Measurements from ENCODE around the gene AUTS2. TPM values are rescaled to one million over a fixed set of nuclear protein-coding genes. Genes with fewer than 3 reads are reported as not detected.

The AUTS2 gene
- total RNA-seq, 1 experiment from 2014 or later, result 256 TPM

DNA sequence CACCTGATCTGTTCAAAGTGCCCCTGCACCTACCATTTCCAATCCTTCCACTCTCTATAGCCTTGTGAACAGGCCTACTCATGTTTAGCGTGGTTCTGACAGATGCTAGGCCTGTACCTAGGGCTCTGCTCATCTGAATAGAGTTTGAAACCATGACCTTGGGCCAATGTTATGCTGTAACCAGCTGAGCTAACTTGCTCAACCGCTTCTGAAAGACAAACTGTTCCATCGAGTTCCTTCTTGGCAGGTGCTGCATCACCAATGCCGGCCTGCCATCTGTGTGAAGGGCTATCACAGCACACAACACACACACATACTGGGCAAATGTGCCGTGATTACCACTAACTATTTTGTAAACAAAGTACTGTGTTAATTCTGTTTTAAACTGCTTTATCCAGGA, 1114.7 kb downstream of the AUTS2 start:
- H4K8ac ChIP-seq (replicated peaks; ENCODE audit: insufficient read length, low read depth, low read length), result no peak overlapping the region
- H2BK12ac ChIP-seq (ENCODE audit: insufficient read length, low read depth, low read length), result no peak overlapping the region
- no peak overlapping the region for H4K5ac ChIP-seq (ENCODE audit: insufficient read length, low read depth, low read length)
- no peak overlapping the region for H3K14ac ChIP-seq (ENCODE audit: insufficient read depth, low read length)
- Mint-ChIP-seq H3K4me1 (peaks cover 53 to 72% of the 10 kb centered on the region in 2 experiments), H3K4me3 (no peak overlapping the region), H3K36me3 (ENCODE audit: insufficient read depth in 1 of 3, low read depth in 3 of 3) (peaks cover 46 to 71% (median 63%) of the 10 kb centered on the region in 3 experiments), H3K27ac (peak overlapping the region in 1 of 3 experiments; percentile 60; a peak in 1 of 7 replicates), H3K9me3 (peaks cover 18 to 25% of the 10 kb centered on the region in 2 experiments), H3K27me3 (ENCODE audit: low read depth) (no peaks in the 10 kb centered on the region)
- peaks cover 16% of the 10 kb centered on the region for H3K4me1 ChIP-seq (ENCODE audit: insufficient read depth, low read length)
- H3T11ph ChIP-seq (ENCODE audit: low read length), result no peak overlapping the region
- no peak overlapping the region for H3K4ac ChIP-seq (ENCODE audit: low read depth, low read length)
- no peaks in the 10 kb centered on the region for H3K27me3 ChIP-seq (ENCODE audit: insufficient read depth, low read length)
- no peak overlapping the region for H3K18ac ChIP-seq (ENCODE audit: insufficient read length, low read depth, low read length)
- H2BK5ac ChIP-seq (ENCODE audit: insufficient read length, low read length), result no peak overlapping the region
- peaks cover 12% of the 10 kb centered on the region for H3K79me1 ChIP-seq (ENCODE audit: insufficient read depth, low read depth, low read length, poor library complexity, severe bottlenecking)
- H3K27ac ChIP-seq (ENCODE audit: insufficient read length, low read depth, low read length), result no peak overlapping the region
- no CpG with 5 or more reads among the region's 5 CpGs for WGBS (ENCODE audit: extremely low coverage, insufficient read length, low lambda C conversion rate)
- H3K23ac ChIP-seq (ENCODE audit: insufficient read length, low read depth, low read length), result no peak overlapping the region
- no peak overlapping the region for H3K56ac ChIP-seq (ENCODE audit: insufficient read length, low read depth, low read length)
- DNase-seq, result no peak
- H4K20me1 ChIP-seq (ENCODE audit: control insufficient read depth, insufficient read depth, insufficient read length), result no peaks in the 10 kb centered on the region
- H3K23me2 ChIP-seq (ENCODE audit: insufficient read length, low read depth, low read length, poor library complexity, severe bottlenecking), result no peaks in the 10 kb centered on the region
- no peak overlapping the region for H2AFZ ChIP-seq (ENCODE audit: low read length)
- H2BK120ac ChIP-seq (ENCODE audit: low read depth, low read length, poor library complexity, severe bottlenecking), result no peak overlapping the region
- H4K91ac ChIP-seq (ENCODE audit: insufficient read length, low read depth, low read length), result no peak overlapping the region
- H3K9ac ChIP-seq (ENCODE audit: extremely low read depth, insufficient read length, low read length), result no peak overlapping the region
- TF ChIP-seq, protein P1, sequence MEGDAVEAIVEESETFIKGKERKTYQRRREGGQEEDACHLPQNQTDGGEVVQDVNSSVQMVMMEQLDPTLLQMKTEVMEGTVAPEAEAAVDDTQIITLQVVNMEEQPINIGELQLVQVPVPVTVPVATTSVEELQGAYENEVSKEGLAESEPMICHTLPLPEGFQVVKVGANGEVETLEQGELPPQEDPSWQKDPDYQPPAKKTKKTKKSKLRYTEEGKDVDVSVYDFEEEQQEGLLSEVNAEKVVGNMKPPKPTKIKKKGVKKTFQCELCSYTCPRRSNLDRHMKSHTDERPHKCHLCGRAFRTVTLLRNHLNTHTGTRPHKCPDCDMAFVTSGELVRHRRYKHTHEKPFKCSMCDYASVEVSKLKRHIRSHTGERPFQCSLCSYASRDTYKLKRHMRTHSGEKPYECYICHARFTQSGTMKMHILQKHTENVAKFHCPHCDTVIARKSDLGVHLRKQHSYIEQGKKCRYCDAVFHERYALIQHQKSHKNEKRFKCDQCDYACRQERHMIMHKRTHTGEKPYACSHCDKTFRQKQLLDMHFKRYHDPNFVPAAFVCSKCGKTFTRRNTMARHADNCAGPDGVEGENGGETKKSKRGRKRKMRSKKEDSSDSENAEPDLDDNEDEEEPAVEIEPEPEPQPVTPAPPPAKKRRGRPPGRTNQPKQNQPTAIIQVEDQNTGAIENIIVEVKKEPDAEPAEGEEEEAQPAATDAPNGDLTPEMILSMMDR (conservative IDR thresholded peaks at IDR 0.05), result no peak
- H2AK5ac ChIP-seq (ENCODE audit: insufficient read length, low read length), result no peak overlapping the region
- no peak overlapping the region for H2BK20ac ChIP-seq (ENCODE audit: low read depth, low read length, poor library complexity, severe bottlenecking)
- peaks cover 7% of the 10 kb centered on the region for H3K9me3 ChIP-seq (ENCODE audit: control insufficient read depth, low read depth, low read length)
- H2BK15ac ChIP-seq (ENCODE audit: low read depth, low read length), result no peak overlapping the region
- no peak overlapping the region for H3K4me2 ChIP-seq (ENCODE audit: insufficient read depth, insufficient read length, low read length)
- H3K79me2 ChIP-seq (ENCODE audit: insufficient read depth, low read length), result peaks cover 39% of the 10 kb centered on the region

Data from H9 (cell line).